Stimulated activated CD4-positive, alpha-beta T cell treated with anti-CD3 and anti-CD28 coated beads, Interleukin-12 subunit alpha, Interleukin-12 subunit beta, amount 100 ng/mL, for 24 hours (primary cell): ENCODE measurements around the gene NUMB.
A peak's percentile ranks its signal among the peaks of the same experiment; 100 is the strongest.

Experiments used
- DNase-seq, 2 experiments: peaks; one replicate each; pipeline ENCODE4 v3.0.0-alpha.2; 2020; ENCODE audit warnings: low read depth in 2 of 2

NUMB gene

DNA sequence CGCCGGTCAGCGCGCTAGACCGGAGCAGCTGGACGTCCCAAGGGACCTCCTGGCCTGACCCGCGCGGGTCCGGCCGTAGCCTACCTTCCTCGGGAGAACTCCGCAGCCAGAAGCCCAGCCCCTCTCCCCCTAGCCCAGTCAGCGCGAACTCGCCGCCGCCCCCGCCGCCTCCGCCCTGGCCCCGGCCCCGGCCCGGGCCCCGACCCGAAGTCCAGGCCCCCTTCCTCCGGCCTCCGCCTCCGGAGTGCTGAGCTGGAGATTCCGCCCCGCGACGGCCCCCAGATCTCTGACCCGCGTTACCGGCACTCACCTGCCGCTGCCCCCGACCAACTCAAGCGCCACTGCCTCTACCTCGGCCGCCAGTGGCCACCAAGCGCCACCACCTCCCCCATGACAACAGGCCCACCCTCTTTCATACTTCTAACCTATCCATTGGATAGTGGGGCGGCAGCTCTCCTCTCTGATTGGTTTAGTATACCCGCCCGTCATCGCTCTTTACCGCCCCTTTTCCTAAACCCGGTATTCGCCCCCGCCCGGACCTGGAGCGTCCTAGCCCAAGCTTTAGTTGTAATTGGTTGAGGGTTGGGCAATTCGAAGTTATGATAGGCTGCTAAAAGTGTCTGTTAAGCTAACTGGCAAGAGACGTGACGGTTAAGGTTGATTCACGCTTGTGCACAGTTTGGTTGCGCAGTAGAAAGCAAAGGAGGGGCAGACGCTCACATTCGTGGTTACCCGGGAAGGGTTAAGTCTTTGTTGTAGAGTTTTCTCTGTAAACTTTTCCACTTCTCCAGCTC, at the start of gene NUMB:
NUMB (minus strand) TSS at position 364 of the 794 bp plus-strand sequence. CDS start 102,795 bp downstream, outside the sequence.
- peak; percentile 91 to 95 for DNase-seq

DNA sequence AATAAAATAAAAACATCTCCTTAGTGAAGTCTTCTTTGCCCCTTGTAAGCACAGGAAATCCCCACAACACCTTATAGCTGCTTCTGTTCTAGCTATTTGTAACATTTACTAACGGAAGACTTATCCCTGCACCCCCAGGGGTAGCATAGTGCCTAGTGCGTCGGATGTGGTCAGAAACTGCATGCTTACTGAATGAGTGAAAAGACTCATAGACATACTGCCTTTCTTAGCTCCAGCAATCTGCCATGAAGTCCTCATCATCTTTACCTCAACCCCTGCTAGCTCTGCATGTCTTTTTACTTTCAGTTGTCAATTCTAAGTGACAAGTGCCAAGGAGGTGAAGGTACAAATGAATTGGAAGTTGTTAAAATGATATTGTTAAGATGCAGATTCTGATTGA, 45.3 kb upstream of the NUMB start:
- DNase-seq = no peak

DNA sequence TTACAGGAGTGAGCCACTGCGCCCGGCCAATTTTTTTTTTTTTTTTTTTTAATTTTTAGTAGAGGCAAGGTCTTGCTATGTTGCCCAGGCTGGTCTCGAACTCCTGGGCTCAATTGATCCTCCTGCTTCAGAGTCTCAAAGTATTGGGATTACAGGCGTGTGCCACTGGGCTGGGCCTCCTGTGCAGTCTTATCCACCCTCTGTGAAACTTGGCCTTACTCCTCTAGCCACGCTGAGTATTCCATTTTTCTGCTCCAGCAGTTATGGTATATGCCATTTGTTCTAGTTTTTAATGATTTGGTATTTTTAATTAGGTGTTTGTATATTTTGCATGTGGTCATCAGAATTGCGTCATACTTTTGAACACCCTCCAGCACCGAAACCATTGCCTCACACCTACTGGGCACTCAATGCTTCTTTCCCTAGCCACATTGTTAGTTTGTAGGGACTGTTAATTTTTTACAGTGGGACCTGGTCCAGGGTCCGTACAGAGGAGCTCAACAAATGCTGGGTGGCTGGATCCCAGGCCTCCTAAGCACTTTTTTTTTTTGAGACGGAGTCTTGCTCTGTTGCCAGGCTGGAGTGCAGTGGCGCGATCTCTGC, 43.8 kb upstream of the NUMB start:
- no peak for DNase-seq

- DNase-seq = no peak
These were observed 42.0 kb upstream of the NUMB start for GRCh38 chr14:73500360-73500759.

DNA sequence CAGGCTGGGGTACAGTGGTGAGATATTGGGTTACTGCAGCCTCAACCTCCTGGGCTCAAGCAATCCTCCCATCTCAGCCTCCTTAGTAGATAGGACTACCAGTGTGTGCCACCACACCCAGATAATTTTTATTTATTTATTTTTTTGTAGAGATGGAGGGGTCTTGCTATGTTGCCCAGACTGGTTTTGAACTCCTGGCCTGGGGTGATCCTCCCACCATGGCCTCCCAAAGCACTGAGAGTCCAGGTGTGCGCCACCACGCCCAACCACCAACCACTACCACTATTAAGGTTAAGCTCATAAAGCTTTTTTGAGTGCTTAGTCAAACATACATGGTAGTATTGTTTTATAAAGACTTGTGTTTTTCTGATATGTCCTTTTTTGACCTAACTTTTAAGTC, 36.2 kb upstream of the NUMB start:
- no peak for DNase-seq

GRCh38 chr14:73492670-73493069, 34.3 kb upstream of the NUMB start:
- no peak for DNase-seq

- DNase-seq = no peak
These were observed 33.8 kb upstream of the NUMB start for GRCh38 chr14:73492043-73492552.

DNA sequence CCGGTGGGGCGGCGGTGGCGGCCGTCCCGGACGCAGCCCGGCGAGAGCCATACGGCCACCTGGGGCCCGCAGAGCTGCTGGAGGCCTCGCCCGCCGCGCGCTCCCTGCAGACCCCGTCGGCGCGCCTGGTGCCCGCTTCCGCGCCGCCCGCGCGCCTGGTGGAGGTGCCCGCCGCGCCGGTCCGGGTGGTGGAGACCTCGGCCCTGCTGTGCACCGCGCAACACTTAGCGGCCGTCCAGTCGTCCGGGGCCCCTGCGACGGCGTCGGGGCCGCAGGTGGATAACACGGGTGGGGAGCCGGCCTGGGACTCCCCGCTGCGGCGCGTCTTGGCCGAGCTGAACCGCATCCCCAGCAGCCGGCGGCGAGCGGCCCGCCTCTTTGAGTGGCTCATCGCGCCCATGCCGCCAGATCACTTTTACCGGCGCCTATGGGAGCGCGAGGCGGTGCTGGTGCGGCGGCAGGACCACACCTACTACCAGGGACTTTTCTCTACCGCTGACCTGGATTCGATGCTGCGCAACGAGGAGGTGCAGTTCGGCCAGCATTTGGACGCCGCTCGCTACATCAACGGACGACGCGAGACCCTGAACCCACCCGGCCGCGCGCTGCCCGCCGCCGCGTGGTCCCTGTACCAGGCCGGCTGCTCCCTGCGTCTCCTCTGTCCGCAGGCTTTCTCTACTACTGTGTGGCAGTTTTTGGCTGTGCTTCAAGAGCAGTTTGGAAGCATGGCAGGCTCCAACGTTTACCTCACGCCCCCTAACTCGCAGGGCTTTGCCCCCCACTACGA, 33.1 kb upstream of the NUMB start:
- peak; percentile 41 to 64 for DNase-seq

GRCh38 chr14:73489481-73490175, 31.3 kb upstream of the NUMB start:
- no peak for DNase-seq

DNA sequence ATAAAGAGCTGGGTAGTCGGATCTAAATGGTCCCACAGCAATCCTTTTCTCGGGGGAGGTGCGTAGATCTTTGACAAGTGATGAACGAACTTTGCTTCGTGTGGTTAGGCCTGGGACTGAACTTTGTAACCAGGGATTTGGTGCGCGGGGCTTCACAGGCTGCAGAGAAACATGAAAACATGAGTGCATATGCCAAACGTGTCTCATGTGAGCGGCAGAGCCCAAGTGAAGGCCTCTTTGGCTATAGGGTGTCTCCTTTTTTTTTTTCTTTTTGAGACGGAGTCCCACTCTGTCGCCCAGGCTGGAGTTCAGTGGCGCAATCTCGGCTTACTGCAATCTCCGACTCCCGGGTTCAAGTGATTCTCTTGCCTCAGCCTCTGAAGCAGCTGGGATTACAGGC, 20.3 kb upstream of the NUMB start:
- DNase-seq = no peak

GRCh38 chr14:73477618-73478266, 19.4 kb upstream of the NUMB start:
- no peak for DNase-seq

- DNase-seq = no peak
These were observed 18.1 kb upstream of the NUMB start for GRCh38 chr14:73476451-73476931.

DNA sequence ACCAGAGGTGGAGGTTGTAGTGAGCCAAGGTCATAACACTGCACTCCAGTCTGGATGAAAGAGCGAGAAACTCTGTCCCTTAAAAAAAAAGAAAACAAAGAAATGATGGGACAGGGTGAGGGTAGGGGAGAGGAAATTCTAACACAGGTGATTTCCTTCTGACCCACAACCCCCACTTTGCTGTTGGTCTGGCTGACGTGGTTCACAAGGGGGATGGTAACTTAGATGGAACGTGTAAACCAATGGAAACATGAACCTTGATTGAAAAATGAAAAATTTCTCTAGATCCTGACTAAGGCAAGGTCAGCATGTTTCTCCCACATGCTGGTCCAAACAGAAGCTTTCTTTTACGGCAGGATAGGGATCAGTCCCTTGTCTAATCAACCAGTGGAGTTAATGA, 16.6 kb upstream of the NUMB start:
- no peak for DNase-seq

- no peak for DNase-seq
These were observed 14.1 kb upstream of the NUMB start for GRCh38 chr14:73472185-73473114.

DNA sequence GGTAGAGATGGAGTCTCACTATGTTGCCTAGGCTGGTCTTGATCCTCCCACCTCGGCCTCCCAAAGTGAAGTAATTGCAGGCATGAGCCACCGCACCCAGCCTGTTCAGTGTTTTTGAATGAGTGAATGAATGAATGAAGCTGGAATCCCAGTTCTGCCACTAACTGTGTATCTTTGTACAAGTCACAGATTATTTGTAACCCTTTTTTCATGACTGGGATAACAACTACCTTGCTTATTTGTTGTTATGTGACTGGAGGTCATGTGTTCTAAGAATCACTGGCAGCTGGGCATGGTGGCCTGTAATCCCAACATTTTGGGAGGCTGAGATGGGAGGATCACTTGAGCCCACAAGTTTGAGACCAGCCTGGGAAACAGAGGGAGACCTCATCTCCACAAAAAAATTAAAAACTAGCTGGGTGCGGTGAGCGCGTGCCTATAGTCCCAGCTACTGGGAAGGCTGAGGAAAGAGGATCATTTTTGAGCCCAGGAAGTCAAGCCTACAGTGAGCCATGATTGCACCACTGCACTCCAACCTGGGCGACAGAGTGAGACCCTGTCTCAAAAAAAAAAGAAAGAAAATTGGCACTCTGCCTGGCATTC, 13.3 kb upstream of the NUMB start:
- no peak for DNase-seq

GRCh38 chr14:73468828-73469375, 10.6 kb upstream of the NUMB start:
- no peak for DNase-seq

GRCh38 chr14:73467800-73468199, 9.5 kb upstream of the NUMB start:
- DNase-seq = peak in 1 of 2 experiments; percentile 34

GRCh38 chr14:73467377-73467776, 9.0 kb upstream of the NUMB start:
- peak in 1 of 2 experiments; percentile 72 for DNase-seq

- DNase-seq = no peak
These were observed 8.5 kb upstream of the NUMB start for GRCh38 chr14:73466861-73467260.
